Stomach (tissue), 4 donors: ENCODE data around the gene RASSF1.

Source experiments
- CTCF ChIP-seq, 7 experiments: fragments of 450-650 bp in 4 of 7; fragments of 200-600 bp in 3 of 7; sonication (generic) in 3 of 7; IDR thresholded peaks; one replicate each; pipeline ENCODE4 v1.5.1; 2016 to 2019; ENCODE audit warnings: antibody characterized with exemption in 7 of 7, control low read depth in 2 of 7, mild to moderate bottlenecking in 1 of 7
- POLR2AphosphoS5 ChIP-seq, 3 donors: sonication (generic); formaldehyde crosslinking; IDR thresholded peaks; one replicate each; pipeline ENCODE4 v1.6.1; 2016; ENCODE audit warnings: antibody characterized with exemption in 3 of 3

- TF ChIP-seq POLR2AphosphoS5 (IDR thresholded peaks at IDR 0.05) (peak in 1 of 3 donors; percentile 25), CTCF (IDR thresholded peaks at IDR 0.05) (no peak)
These were observed 18.6 kb downstream of the RASSF1 start for GRCh38 chr3:50322115-50322385.
